Smooth muscle cell (in vitro differentiated cells): ENCODE data around the gene CDKN1A. TPM values are rescaled to one million over a fixed set of nuclear protein-coding genes. Genes with fewer than 3 reads are reported as not detected.

Source experiments
- DNase-seq: peaks from one replicate; lab custom pipeline; 2025; ENCODE audit not compliant: unreplicated experiment; lab: John Stamatoyannopoulos, UW
- H2AFZ ChIP-seq: fragments of 200-600 bp; sonication (generic); 2 replicates; pipeline ENCODE4 v1.6.0; 2016; ENCODE audit warnings: antibody characterized with exemption, low read depth, mild to moderate bottlenecking
- H3F3A ChIP-seq: fragments of 200-600 bp; sonication (generic); 2 replicates; pipeline ENCODE4 v1.6.0; 2017; ENCODE audit warnings: antibody characterized with exemption, low read depth
- H3K27ac ChIP-seq: fragments of 200-600 bp; sonication (generic); 2 replicates; pipeline ENCODE4 v1.5.1; 2016; ENCODE audit warnings: low read depth, mild to moderate bottlenecking
- H3K27me3 ChIP-seq: fragments of 200-600 bp; sonication (generic); 2 replicates; pipeline ENCODE4 v1.6.1; 2016; ENCODE audit warnings: low read depth, mild to moderate bottlenecking
- H3K36me3 ChIP-seq: fragments of 200-600 bp; sonication (generic); 2 replicates; pipeline ENCODE4 v1.5.1; 2016; ENCODE audit warnings: low read depth
- H3K4me1 ChIP-seq: fragments of 200-600 bp; sonication (generic); 2 replicates; pipeline ENCODE4 v1.5.1; 2016; ENCODE audit warnings: low read depth
- H3K4me2 ChIP-seq: fragments of 200-600 bp; sonication (generic); 2 replicates; pipeline ENCODE4 v1.6.0; 2016; ENCODE audit warnings: mild to moderate bottlenecking
- H3K4me3 ChIP-seq: fragments of 200-600 bp; sonication (generic); 2 replicates; pipeline ENCODE4 v1.5.1; 2016; ENCODE audit warnings: mild to moderate bottlenecking
- H3K79me2 ChIP-seq: fragments of 200-600 bp; sonication (generic); 2 replicates; pipeline ENCODE4 v1.6.0; 2016; ENCODE audit warnings: low read depth, mild to moderate bottlenecking
- H3K9ac ChIP-seq: fragments of 200-600 bp; sonication (generic); 2 replicates; pipeline ENCODE4 v1.6.0; 2016; ENCODE audit warnings: low read depth
- H3K9me3 ChIP-seq: fragments of 200-600 bp; sonication (generic); replicated peaks from 2 replicates; pipeline ENCODE4 v1.5.1; 2016; ENCODE audit warnings: low read depth
- H4K20me1 ChIP-seq: fragments of 200-600 bp; sonication (generic); 2 replicates; pipeline ENCODE4 v1.6.0; 2016; ENCODE audit warnings: low read depth
- CTCF ChIP-seq: fragments of 200-600 bp; sonication (generic); IDR thresholded peaks from 2 replicates; pipeline ENCODE4 v1.5.1; 2017; ENCODE audit warnings: borderline replicate concordance, mild to moderate bottlenecking, antibody characterized with exemption; ENCODE audit not compliant: insufficient read depth, poor library complexity, severe bottlenecking
- WGBS: methylation state at CpG from one replicate; pipeline ENCODE4 v1.1.7; 2016; ENCODE audit warnings: low lambda C conversion rate; 5-methylcytosine and 5-hydroxymethylcytosine counted together
- polyA plus RNA-seq: library from polyadenylated mRNA; unstranded; fragments of >200 nt; fragmentation: Nextera tagmentation; extraction: Ambion mirVana; gene quantifications from 2 replicates; pipeline ENCODE4 v1.2.1, GENCODE V29; 2016
- total RNA-seq: library from RNA; depleted of rRNA; stranded (reverse); fragments of >200 nt; gene quantifications from 2 replicates; pipeline ENCODE4 v1.2.3, GENCODE V29; 2014

The CDKN1A gene
- total and polyA plus RNA-seq, 2 experiments from 2014 or later: 859 to 1,633 TPM

- peak overlapping the region; percentile 95 for H3K9ac ChIP-seq
- DNase-seq: peak; percentile 88
- no peak overlapping the region for H2AFZ ChIP-seq
- H3K27me3 ChIP-seq: no peaks in the 10 kb centered on the region
- peaks cover 56% of the 10 kb centered on the region for H3F3A ChIP-seq
- peaks cover 57% of the 10 kb centered on the region for H4K20me1 ChIP-seq
- peak overlapping the region; percentile 98 for H3K4me2 ChIP-seq
- H3K27ac ChIP-seq: peak overlapping the region; percentile 99
- TF ChIP-seq CTCF: no peak
- H3K4me1 ChIP-seq: peaks cover 40% of the 10 kb centered on the region
- peak overlapping the region; percentile 92 for H3K4me3 ChIP-seq
- H3K36me3 ChIP-seq: peaks cover 11% of the 10 kb centered on the region
- under 1% methylated on average over 56 of the region's 61 CpGs for WGBS
- H3K79me2 ChIP-seq: peaks cover 53% of the 10 kb centered on the region
- H3K9me3 ChIP-seq: no peaks in the 10 kb centered on the region
Measured at GRCh38 chr6:36679043-36679833, 724 bp downstream of the CDKN1A start.

GRCh38 chr6:36682328-36683144 is 4.0 kb downstream of the CDKN1A start:
- Histone ChIP-seq H3K4me1 (peaks cover 18% of the 10 kb centered on the region), H4K20me1 (peaks cover 90% of the 10 kb centered on the region), H3K79me2 (peaks cover 65% of the 10 kb centered on the region), H3K9me3 (no peaks in the 10 kb centered on the region), H3K9ac (peak overlapping the region; percentile 60), H3F3A (peaks cover 69% of the 10 kb centered on the region), H3K27ac (peak overlapping the region; percentile 70), H3K4me2 (peak overlapping the region; percentile 98), H3K27me3 (no peaks in the 10 kb centered on the region), H3K36me3 (peaks cover 33% of the 10 kb centered on the region), H3K4me3 (peak overlapping the region; percentile 92), H2AFZ (no peak overlapping the region)
- no peak for TF ChIP-seq CTCF
- 64% methylated on average over 11 of the region's 11 CpGs for WGBS
- DNase-seq: no peak

- no peak for DNase-seq
- Histone ChIP-seq H4K20me1 (peaks cover 97% of the 10 kb centered on the region), H2AFZ (no peak overlapping the region), H3F3A (peaks cover 71% of the 10 kb centered on the region), H3K27me3 (no peaks in the 10 kb centered on the region), H3K4me3 (no peak overlapping the region), H3K79me2 (peaks cover 65% of the 10 kb centered on the region), H3K4me1 (peaks cover 12% of the 10 kb centered on the region), H3K27ac (peak overlapping the region; percentile 70), H3K4me2 (peak overlapping the region; percentile 98), H3K9me3 (no peaks in the 10 kb centered on the region), H3K9ac (peak overlapping the region; percentile 2), H3K36me3 (peaks cover 33% of the 10 kb centered on the region)
- no peak for TF ChIP-seq CTCF
- WGBS: 90% methylated on average over 6 of the region's 6 CpGs
Measured at GRCh38 chr6:36683145-36683655, 4.7 kb downstream of the CDKN1A start.
